ENCODE data around the gene UBE2S.

UBE2S gene

DNA sequence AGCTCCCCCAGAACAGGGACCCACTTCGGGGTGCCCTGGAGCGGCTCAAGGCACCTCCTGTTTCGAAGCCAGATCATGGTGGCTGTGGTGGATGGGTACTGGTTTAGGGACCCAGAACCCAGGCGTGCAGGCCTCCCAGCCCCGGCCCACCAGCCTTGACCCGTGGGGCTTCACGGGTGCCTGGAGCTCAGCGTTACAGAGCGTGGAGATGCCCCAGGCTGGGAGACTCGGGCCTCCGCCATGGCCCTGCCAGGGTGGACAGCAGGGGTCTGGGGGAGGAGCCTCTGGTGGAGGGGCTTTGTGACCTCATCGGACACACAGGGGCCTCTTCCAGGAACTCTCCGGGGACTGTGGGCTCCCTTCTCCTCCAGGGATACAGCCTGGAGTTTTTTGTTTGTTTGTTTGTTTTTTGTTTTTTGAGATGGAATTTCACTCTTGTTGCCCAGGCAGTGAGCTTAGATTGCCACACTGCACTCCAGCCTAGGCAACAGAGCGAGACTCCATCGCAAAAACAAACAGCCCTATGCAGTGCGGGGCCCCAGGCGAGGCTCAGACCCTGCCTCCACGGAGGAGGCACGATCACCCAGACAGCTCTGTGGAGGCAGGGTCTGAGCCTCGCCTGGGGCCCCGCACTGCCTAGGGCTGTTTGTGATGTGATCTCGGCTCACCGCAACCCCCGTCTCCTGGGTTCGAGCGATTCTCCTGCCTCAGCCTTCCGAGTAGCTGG is 44.4 kb downstream of the UBE2S start, which contains the start of gene GARIN5B:
TSS of gene GARIN5B (minus strand) at position 271 of the 727 bp plus-strand sequence. CDS start at position 77, 194 bp downstream.
- DNase-seq (ENCODE audit: low spot score), result peak; percentile 28

DNA sequence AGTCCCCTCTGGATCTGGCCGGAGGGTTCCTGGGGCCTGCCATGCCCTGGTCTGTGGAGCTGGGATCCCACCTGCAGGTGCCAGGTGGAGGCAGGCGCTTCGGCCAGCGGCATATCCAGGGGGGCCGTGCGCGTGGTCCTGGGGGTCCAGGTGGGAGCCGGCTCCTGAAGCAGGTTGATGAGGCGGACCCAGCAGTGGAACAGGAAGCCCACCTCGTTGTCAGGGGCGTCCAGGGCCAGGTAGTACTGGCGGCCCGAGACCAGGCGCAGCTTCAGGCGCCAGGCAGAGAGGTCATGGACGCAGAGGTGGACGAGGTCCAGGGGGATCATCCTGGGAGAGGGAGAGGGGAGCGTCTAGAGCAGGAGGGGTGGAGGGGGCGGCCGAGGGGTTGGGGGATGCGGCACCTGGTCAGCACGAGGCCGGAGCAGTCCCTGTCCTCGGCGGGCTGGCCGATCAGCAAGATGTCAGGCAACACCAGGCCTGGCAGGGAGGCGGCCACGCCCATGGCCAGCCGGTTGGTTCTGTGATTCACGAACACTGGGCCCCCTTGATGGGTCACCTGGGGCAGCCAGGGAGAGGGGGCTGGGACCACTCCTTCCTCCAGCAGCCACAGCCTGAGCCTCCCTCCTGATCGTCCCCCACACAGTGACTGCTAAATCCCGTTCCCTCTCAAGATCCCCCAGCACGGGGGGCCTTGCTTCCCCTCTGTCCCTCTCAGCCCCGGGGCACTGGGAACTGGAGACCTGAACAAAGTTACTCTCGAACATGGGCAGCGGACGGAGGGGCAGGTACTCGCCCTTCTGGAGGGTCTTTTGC is 45.2 kb downstream of the UBE2S start:
- no peak for DNase-seq (ENCODE audit: low spot score)

DNA sequence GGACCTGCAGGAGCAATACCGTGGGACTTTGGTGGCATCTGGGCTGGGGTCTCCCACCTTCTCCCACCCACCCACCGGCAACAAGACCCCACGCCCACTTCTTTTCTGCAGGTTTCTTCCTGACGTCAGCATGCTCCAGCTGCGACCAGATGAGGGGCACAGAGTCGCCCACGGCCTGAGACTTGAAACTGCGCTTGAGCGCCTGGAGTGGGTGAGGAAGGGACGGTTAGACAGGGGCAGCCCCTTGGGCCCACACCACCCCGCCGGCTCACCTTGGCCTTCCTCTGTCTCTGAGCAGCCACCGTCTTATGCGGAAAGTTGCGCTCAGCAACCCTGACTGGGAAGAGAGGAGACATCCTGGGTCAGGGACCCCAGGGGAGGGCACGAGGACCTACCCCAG is 46.7 kb downstream of the UBE2S start:
- DNase-seq (ENCODE audit: low spot score), result no peak

DNA sequence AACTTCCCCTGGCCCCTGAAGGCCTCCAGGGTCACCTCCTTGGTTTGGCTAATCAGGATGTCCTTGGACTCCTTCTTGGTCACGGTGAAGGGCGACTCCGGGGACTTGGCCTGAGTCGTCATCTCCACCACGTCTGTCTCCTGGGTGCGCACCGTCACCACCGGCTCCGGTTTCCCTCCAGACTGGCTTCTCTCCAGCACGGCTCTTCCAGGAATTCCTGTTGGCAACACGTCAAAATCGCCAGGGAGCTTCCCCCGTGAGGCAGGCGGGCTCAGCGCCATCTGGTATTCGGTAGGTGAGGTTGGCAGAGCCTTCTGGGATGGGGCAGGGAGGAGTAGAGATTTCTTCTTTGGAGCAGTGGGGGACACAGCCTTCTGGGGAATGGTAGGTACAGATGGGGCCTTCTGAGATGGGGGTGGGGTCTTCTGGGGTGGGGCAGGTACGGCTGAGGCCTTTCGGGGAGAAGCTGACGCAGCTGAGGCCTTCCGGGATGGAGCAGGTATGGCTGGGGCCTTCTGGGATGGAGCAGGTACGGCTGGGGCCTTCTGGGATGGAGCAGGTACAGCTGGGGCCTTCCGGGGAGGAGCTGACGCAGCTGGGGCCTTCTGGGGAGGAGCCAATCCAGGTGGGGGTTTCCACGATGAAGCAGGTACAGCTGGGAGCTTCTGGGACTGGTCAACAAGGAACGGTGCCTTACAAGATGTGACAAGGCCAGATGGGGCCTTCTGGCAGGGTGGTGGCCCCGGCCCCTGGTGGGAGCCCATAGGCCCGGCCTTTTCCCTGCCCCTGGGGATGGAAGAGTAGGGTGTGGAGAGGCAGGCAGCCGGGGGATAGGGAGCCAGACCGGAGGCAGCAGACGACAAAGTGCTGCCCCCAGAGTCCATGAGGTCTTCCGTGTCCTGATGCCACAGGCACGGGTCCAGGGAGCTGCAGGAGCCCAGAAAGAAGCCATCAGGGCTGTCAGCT is 48.4 kb downstream of the UBE2S start:
- DNase-seq (ENCODE audit: low spot score), result peak; percentile 34

DNA sequence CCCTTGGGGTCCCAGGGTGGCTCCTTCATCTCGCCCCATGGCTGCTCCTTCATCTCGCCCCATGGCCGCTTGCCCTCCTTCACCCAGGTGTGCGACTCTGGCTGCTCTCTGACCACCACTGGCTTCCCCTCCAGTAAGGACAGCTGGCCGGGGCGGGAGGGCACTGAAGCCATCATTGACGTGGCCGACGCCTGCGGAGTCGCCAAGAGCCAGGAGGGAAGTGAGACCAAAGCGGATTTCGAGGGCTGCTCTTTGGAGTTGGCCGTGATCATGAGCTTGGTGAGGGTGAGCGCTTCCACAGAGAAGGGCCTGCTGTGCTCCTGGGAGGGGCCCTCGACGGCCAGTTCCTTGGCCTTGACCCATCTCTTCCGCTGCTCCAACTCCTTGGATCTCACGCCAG is 49.1 kb downstream of the UBE2S start:
- DNase-seq (ENCODE audit: low spot score), result no peak

DNA sequence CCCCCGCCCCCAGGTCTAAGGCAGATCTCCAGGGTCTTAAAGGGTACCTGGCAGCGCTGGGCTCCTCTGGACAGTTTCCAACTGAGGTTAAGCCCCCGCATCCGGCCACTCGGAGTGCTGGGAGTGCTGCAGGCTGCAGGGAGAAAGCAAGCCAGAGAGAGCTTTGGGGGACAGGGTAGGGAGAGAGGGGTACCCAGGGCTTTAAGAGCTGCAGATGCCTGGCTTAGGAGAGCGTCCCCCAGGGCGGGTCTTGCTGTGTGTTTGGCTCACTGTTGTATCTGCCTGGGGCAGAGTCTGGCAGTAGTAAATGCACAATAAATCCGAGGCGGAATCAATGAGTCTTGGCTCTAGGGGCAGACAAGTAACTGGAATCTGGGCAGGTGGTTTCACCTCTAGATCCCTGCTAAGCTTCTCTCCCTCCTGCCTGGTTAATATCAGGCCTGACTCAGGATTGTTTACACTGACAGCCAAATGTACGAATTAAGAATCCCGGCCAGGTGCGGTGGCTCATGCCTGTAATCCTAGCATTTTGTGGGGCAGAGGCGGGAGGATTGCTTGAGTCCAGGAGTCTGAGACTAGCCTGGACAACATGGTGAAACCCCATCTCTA is 52.3 kb downstream of the UBE2S start:
- DNase-seq (ENCODE audit: low spot score), result no peak

DNA sequence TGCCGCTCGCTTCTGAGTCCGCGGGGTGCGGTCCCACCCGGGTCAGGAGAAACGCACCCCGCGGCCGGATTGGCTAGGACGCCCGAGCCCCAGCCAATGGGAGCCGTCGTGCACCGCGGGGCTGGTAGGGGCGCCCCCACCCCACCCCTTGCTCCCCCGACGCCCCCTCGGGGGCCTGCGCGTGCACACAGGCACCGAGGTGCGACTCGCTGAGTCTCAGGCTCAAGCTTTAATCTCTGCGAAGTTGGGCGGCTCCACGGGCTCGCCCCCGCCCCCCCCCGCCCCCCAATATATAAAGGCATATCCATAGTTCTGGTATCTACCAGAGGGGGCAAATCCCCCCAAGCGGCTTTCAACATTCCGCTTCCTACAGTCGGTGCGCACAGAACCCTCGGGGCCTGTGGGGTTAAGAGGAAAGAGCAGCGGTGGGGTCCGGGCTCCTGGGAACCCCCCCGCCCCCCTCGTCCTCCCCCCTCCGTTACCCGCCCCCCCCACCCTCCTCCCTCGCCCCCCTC is 52.8 kb downstream of the UBE2S start, which contains the start of gene COX6B2:
TSS of gene COX6B2 (minus strand) at position 22 of the 515 bp plus-strand sequence. CDS start 198 bp downstream, outside the sequence.
- DNase-seq (ENCODE audit: low spot score), result no peak

DNA sequence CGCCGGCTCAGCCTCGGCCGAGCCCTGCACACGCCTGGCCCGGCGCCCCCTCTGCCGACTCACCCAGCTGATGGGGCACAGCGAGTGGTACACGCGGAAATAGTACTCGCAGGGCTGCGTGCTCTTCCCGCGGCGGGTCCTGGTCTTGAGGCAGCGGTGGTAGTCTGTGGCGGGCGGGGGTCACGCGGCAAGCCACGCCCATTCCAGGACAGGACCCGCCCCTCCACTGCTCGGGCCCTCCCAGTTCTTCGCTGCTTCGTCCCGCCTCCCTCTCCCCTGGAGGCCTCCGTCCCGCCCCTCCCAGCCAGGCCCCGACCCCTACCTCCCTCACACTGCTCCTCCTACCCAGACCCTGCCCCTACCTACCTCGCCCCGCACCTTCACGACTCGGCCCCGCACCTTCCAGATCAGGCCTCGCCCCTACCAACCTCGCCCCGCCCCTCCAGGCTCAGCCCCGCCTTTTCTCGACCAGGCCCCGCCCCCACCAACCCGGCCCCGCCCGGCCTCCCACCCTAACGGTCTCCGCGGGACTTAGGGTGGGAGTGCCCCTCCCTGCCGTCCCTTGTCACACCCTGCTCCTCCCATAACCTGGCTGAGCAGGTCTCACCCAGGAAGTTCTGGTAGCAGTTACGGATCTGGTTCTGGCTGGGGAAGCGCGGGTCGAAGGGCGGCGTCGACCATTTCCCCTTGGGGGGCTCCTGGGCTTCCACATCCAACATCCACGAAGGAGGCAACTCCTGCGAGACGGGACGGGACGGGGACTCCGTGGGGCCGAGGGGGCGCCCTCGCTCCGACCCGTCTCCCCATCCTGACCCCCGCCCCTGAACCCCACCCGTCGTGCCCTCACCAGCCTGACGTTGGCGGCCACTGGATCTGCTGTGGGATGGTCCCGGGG is 53.5 kb downstream of the UBE2S start:
- peak; percentile 56 for DNase-seq (ENCODE audit: low spot score)

DNA sequence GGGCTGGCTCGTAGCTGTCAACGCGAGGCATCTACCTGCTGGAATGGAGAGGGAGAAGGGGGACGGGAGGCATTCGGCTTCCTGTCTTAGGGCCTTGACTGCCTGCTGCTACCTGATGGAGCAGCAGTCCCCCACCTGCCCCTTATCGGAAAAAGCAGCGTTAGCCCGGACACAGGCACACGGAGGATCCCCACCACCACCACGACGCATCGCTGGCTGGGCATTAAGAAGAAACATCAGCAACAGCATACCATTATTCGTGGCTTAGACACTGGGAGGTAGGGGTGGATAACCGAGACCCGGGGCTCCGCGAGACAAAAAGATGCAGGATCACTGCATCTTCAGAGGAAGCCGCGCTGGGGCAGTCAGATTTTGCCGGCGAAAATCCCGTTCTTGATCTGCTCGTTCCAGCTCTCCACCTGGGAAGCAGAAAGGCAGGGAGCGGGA is 54.2 kb downstream of the UBE2S start:
- DNase-seq (ENCODE audit: low spot score), result no peak

DNA sequence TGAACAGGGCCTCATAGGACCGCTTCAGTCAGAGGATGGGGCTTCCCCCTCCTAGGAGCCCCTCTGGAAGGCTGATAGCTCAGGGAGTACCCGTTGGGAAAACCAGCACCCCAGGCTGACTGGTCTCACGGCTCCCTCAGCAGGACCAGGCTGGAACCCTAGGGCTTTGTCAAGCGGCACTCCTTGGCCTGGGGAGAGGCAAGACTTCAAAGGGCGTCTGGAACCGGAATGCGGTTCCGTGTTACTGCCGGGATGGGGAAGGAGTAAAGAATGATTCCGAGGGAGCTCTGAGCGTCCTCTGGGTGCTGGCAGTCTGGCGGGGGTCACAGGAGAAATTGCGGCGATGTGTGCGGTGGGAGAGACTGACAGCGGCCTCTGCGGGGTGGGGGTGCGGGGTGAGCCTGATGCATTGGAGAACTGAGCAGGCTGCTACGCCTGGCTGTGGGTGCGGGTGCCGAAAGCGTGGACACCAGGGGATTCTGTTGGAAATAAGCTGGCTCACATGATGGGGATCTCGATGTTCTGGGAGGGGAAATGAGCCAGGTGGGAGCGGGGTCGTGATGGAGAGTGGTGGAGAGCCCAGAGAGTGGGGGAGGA is 54.9 kb downstream of the UBE2S start:
- no peak for DNase-seq (ENCODE audit: low spot score)

DNA sequence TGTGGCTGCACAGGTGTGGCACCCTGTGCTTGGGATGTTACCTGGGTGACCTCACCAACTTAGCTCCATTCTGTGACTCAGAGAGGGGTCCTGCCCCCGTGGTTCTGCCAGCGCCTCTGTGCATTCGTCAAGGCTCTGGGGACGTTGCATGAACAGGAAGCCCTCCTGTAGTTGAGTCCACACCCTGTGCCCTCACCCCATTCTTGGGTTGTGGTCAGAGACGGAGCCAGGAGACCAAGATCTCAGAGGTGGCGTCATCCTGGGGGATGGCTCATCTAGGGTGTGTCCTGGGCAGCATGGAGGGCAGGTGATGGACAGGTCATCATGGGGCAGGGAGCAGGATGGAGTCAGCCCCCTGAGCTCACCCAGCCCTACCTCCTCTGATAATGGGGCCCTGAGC is 55.5 kb downstream of the UBE2S start:
- peak; percentile 66 for DNase-seq (ENCODE audit: low spot score)

DNA sequence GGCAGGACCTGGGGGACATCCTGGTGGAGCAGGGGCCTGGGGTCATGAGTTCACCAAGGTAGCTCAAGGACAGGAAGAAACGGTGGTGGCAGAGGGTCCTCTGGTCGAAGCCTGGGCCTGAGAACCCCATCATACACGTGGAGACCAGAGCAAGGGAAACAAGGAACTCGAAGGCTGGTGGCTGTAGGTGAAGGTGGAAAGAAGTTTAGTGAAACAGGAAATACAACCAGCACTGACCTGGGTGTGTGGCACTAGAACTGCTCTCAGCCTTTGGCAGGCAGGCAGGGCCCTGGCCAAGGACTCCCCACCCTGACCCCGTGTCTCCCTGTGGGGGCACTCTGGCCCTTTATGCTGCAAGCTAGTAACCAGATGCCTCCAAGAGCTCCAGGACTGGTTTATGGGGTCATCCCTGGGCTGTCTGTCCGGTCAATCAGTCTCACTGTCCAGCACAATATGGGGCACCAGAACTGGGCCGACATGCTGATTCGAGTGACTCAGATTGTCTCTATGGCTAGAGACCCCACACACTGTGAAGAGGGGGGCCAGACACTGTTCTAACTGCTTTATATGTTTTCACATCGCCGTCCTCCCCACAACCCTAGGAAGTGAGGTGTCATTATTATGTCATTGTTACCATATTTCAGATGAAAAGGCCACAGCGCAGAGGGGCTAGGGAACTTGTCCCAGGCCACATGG is 56.8 kb downstream of the UBE2S start:
- no peak for DNase-seq (ENCODE audit: low spot score)

Data from kidney tubule cell (primary cell).